Natural killer cell (primary cell): ENCODE measurements around the gene CCDC197. TPM values are rescaled to one million over a fixed set of nuclear protein-coding genes. Genes with fewer than 3 reads are reported as not detected.

Experiments
- ATAC-seq, 3 donors: fragments of 150-1000 bp in 2 of 3; fragments of 200-7000 bp in 1 of 3; cut with Tn5 transposase; 1 replicate in 1 of 3; 2 replicates in 2 of 3; pipeline ENCODE4 v1.10.0; 2021; ENCODE audit warnings: mild to moderate bottlenecking in 2 of 3, moderate library complexity in 2 of 3
- DNase-seq, 2 donors: peaks; one replicate each; pipeline versions ENCODE4 v3.0.0 to v3.0.0-alpha.2; 2013 to 2021; ENCODE audit warnings: mixed read lengths in 1 of 2
- H3K27ac ChIP-seq: one replicate; pipeline ENCODE4 v1.5.1; 2013; ENCODE audit warnings: mild to moderate bottlenecking, low read length
- H3K27me3 ChIP-seq: one replicate; pipeline ENCODE4 v1.6.1; 2013; ENCODE audit warnings: low read length; ENCODE audit not compliant: control insufficient read depth, insufficient read depth
- H3K36me3 ChIP-seq: one replicate; pipeline ENCODE4 v1.6.1; 2013; ENCODE audit warnings: low read length; ENCODE audit not compliant: control insufficient read depth, insufficient read depth
- H3K4me1 ChIP-seq: one replicate; pipeline ENCODE4 v1.6.1; 2013; ENCODE audit warnings: low read length; ENCODE audit not compliant: control insufficient read depth, insufficient read depth
- H3K4me3 ChIP-seq: one replicate; pipeline ENCODE4 v1.5.1; 2013; ENCODE audit warnings: low read length
- H3K9me3 ChIP-seq: one replicate; pipeline ENCODE4 v1.6.1; 2013; ENCODE audit warnings: low read length; ENCODE audit not compliant: control insufficient read depth, insufficient read depth
- H3K27ac Mint-ChIP-seq, 2 donors: one replicate each; pipeline ENCODE4 v1.8.0; 2022; ENCODE audit warnings: mild to moderate bottlenecking in 2 of 2, mixed read lengths in 2 of 2, moderate library complexity in 1 of 2
- H3K27me3 Mint-ChIP-seq, 2 donors: one replicate each; pipeline ENCODE4 v1.8.0; 2022; ENCODE audit warnings: low read depth in 2 of 2, mixed read lengths in 2 of 2
- H3K36me3 Mint-ChIP-seq: one replicate; pipeline ENCODE4 v1.8.0; 2022; ENCODE audit warnings: mixed read lengths
- H3K4me1 Mint-ChIP-seq, 2 donors: one replicate each; pipeline ENCODE4 v1.8.0; 2022; ENCODE audit warnings: mixed read lengths in 2 of 2
- H3K4me3 Mint-ChIP-seq: one replicate; pipeline ENCODE4 v1.8.0; 2022; ENCODE audit warnings: mild to moderate bottlenecking, moderate library complexity, mixed read lengths
- H3K9me3 Mint-ChIP-seq, 2 donors: one replicate each; pipeline ENCODE4 v1.8.0; 2022; ENCODE audit warnings: mixed read lengths in 2 of 2
- CTCF ChIP-seq: fragments of 200-600 bp; IDR thresholded peaks from one replicate; pipeline ENCODE4 v1.8.0; 2022; ENCODE audit warnings: antibody characterized with exemption
- WGBS: methylation state at CpG from one replicate; pipeline ENCODE4 v1.1.7; 2013; ENCODE audit warnings: missing lambda C conversion rate; ENCODE audit not compliant: insufficient coverage; 5-methylcytosine and 5-hydroxymethylcytosine counted together
- intact Hi-C: fragments of 100-400 bp; cut with micrococcal nuclease; formaldehyde crosslinking; loops from one replicate; pipeline ENCODE4 v1.14.2; 2022
- total RNA-seq, 4 donors: library from RNA; stranded (reverse); fragments of 120-200 nt in 1 of 4; gene quantifications; one replicate each; pipeline versions ENCODE4 v1.2.3 to v1.2.4, GENCODE V29; 2013 to 2022

Gene CCDC197
- total RNA-seq, result not detected
- not detected for total RNA-seq (2013)

- WGBS, result 100% methylated on average over 1 of the region's 1 CpG
- DNase-seq (no peak), ATAC-seq (no peak)
- H3K4me3 ChIP-seq, result no peak within 1 kb of the TSS
- Mint-ChIP-seq H3K4me3 (no peak within 1 kb of the TSS), H3K27ac (no peak within 1 kb of the TSS), H3K4me1 (peaks cover 4 to 5% of the 10 kb centered on the region in 2 donors), H3K27me3 (peaks cover 15 to 17% of the 10 kb centered on the region in 2 donors), H3K36me3 (no peaks in the 10 kb centered on the region), H3K9me3 (no peaks in the 10 kb centered on the region)
- no peaks in the 10 kb centered on the region for H3K9me3 ChIP-seq
- no peak within 1 kb of the TSS for H3K27ac ChIP-seq
- peaks cover 3% of the 10 kb centered on the region for H3K27me3 ChIP-seq
- H3K36me3 ChIP-seq, result no peaks in the 10 kb centered on the region
- H3K4me1 ChIP-seq, result peaks cover 5% of the 10 kb centered on the region
- no peak for TF ChIP-seq CTCF
- intact Hi-C loops, result no loop called here
Observed at GRCh38 chr14:93997082-93997481, at the start of gene CCDC197. Gene CCDC197 (plus strand): TSS chr14:93997301. CDS start chr14:93998132, 831 bp downstream.

DNA sequence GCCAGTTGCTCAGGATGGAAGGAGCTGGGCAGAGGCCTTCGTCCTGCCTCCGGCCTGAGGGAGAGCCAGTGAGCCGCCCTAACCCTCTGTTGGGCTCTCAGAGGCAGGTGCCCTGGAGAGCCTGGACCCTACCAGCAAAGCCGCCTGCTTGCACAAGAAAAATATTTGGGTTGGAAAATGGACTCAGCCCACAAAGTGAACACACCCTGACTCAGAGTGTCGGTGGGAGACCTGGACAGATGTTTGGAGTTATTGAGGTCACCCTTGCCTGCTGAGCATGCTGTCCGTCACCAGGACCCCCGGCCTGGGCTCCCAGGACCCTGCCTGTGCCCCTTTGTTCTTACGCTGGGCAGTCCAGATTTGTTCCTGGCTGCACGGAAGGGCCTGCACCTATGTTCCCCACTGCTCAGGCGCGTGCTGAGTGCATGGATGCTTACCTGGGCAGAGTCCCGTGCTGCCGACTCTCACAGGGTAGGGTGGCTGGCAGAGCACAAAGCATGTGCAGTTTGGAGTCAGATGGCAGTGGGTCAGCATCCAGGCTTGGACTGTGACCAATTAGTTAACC lies 47.5 kb upstream of the CCDC197 start:
- H3K27ac ChIP-seq, result no peak overlapping the region
- intact Hi-C loops, result loop anchor here (5.0 kb wide), 1 partner anchor 33 kb away; no protein-coding TSS in a partner anchor
- Mint-ChIP-seq H3K36me3 (no peaks in the 10 kb centered on the region), H3K4me3 (no peak overlapping the region), H3K9me3 (no peaks in the 10 kb centered on the region), H3K4me1 (peaks cover 8 to 15% of the 10 kb centered on the region in 2 donors), H3K27me3 (no peaks in the 10 kb centered on the region), H3K27ac (no peak overlapping the region)
- no peaks in the 10 kb centered on the region for H3K9me3 ChIP-seq
- H3K4me1 ChIP-seq, result peaks cover 18% of the 10 kb centered on the region
- H3K27me3 ChIP-seq, result no peaks in the 10 kb centered on the region
- DNase-seq (no peak), ATAC-seq (no peak)
- WGBS, result 93% methylated on average over 13 of the region's 13 CpGs
- TF ChIP-seq CTCF, result no peak
- H3K36me3 ChIP-seq, result peaks cover 6% of the 10 kb centered on the region
- no peak overlapping the region for H3K4me3 ChIP-seq

DNA sequence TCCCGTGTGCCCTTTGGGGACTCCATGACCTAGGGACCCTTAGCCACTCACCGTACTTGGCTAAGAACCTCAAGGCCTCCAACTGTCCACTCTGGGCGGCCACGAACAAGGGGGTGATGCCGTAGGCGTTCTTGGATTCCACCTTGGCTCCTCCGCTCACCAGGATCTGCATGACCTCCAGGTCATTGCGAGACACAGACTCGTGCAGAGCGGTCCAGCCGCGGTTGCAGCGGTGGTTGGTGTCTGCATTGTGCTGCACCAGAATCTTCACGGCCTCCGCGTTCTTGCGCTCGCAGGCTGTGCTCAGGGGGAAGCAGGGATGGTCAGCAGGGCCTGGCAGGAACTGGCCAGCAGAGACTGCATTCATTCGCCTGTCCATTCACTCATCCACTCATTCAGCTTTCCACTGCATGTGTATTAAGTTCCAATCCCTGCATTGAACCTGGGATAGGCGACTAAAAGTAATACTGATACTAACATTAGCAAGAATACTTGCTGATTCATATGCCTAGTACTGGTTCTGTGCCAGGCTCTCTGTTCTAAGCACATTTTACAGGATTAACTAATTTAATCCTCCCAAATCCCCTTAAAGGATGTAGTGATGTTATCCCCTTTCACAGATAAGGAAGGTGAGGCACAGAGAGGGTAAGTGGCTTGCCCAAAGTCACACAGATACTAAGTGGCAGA lies 46.0 kb upstream of the CCDC197 start:
- H3K27me3 Mint-ChIP-seq, result no peaks in the 10 kb centered on the region
- H3K27ac Mint-ChIP-seq, result peak overlapping the region in 1 of 2 donors; percentile 10
- ATAC-seq (no peak), DNase-seq (no peak)
- Histone ChIP-seq H3K27me3 (no peaks in the 10 kb centered on the region), H3K27ac (no peak overlapping the region), H3K9me3 (no peaks in the 10 kb centered on the region), H3K4me3 (no peak overlapping the region), H3K36me3 (peaks cover 6% of the 10 kb centered on the region), H3K4me1 (peaks cover 33% of the 10 kb centered on the region)
- no peak overlapping the region for H3K4me3 Mint-ChIP-seq
- intact Hi-C loops, result no loop called here
- peaks cover 23 to 30% of the 10 kb centered on the region in 2 donors for H3K4me1 Mint-ChIP-seq
- no peaks in the 10 kb centered on the region for H3K36me3 Mint-ChIP-seq
- no peak for TF ChIP-seq CTCF
- 91% methylated on average over 20 of the region's 20 CpGs for WGBS
- no peaks in the 10 kb centered on the region for H3K9me3 Mint-ChIP-seq
